Measurements from ENCODE around the gene SYPL1. TPM values are rescaled to one million over a fixed set of nuclear protein-coding genes. Genes with fewer than 3 reads are reported as not detected.

SYPL1 gene
- total RNA-seq, 6 donors from 2014 or later: 24.1 to 100.0 (median 71.7) TPM

- DNase-seq: no peak
- WGBS, 2 donors: 77 to 86% methylated on average over 5 of the region's 5 CpGs
- no peak overlapping the region for H3K27ac ChIP-seq
Observed at GRCh38 chr7:106100863-106101629, 11.1 kb downstream of the SYPL1 start.

DNA sequence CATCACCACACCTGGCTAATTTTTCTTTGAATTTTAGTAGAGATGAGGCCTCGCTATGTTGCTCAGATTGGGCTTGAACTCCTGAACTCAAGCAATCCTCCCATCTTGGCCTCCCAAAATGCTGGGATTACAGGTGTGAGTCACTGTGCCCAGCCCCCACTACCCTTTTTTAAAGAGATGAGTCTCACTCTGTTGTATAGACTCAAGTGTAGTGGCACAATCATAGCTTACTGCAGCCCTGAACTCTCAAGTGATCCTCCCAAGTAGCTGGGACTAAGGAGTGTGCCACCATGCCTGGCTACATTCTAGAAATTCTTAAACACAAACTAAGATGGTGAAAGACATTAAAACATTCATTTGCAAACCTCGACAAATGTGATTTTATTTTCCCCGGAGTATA lies 12.6 kb downstream of the SYPL1 start:
- Histone ChIP-seq H3K4me1 (peaks cover 4 to 17% (median 13%) of the 10 kb centered on the region in 4 donors), H3K4me3 (no peak overlapping the region), H3K27me3 (no peaks in the 10 kb centered on the region), H3K36me3 (peaks cover 3 to 35% (median 7%) of the 10 kb centered on the region in 4 donors), H3K9me3 (no peaks in the 10 kb centered on the region), H3K27ac (no peak overlapping the region)
- WGBS, 2 donors: 93 to 96% methylated on average over 3 of the region's 3 CpGs
- TF ChIP-seq EP300 (IDR thresholded peaks at IDR 0.05) (no peak), POLR2AphosphoS5 (IDR thresholded peaks at IDR 0.05) (no peak), POLR2A (IDR thresholded peaks at IDR 0.05) (no peak)
- TF ChIP-seq, protein P1, sequence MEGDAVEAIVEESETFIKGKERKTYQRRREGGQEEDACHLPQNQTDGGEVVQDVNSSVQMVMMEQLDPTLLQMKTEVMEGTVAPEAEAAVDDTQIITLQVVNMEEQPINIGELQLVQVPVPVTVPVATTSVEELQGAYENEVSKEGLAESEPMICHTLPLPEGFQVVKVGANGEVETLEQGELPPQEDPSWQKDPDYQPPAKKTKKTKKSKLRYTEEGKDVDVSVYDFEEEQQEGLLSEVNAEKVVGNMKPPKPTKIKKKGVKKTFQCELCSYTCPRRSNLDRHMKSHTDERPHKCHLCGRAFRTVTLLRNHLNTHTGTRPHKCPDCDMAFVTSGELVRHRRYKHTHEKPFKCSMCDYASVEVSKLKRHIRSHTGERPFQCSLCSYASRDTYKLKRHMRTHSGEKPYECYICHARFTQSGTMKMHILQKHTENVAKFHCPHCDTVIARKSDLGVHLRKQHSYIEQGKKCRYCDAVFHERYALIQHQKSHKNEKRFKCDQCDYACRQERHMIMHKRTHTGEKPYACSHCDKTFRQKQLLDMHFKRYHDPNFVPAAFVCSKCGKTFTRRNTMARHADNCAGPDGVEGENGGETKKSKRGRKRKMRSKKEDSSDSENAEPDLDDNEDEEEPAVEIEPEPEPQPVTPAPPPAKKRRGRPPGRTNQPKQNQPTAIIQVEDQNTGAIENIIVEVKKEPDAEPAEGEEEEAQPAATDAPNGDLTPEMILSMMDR (IDR thresholded peaks at IDR 0.05): no peak
- no peak for DNase-seq
- ATAC-seq (ENCODE audit: low FRiP score in 2 of 2): no peak

More at GRCh38 chr7:106100863-106101629, 11.1 kb downstream of the SYPL1 start:
- H3K27me3 ChIP-seq: no peaks in the 10 kb centered on the region
- H3K4me3 ChIP-seq: no peak overlapping the region
- H3K9me3 ChIP-seq: no peaks in the 10 kb centered on the region
- H3K4me1 ChIP-seq: peaks cover 4 to 29% (median 21%) of the 10 kb centered on the region in 4 donors
- no peak for ATAC-seq (ENCODE audit: low FRiP score in 2 of 2)
- TF ChIP-seq EP300 (IDR thresholded peaks at IDR 0.05) (no peak), POLR2AphosphoS5 (IDR thresholded peaks at IDR 0.05) (no peak), POLR2A (IDR thresholded peaks at IDR 0.05) (no peak)
- TF ChIP-seq, protein P1 (IDR thresholded peaks at IDR 0.05): no peak
- peaks cover 3 to 28% (median 6%) of the 10 kb centered on the region in 4 donors for H3K36me3 ChIP-seq

DNA sequence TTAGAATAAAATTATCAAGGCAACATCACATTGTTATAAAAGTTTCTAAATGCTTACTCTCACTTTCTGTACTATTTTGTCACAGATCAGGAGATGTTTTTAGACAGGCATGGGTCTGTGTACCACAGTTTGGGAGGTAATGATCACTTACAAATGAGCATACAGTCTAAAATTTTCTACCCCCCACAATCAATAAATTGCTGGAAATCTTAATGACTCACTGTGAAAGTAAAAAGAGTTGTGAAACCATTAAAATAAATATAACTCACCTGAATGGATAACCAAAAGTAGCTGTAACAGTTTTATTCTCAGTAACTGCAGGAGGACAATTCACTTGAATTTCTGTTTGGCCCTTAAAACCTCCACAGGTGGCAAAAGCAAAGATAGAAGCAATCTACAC lies 13.2 kb downstream of the SYPL1 start:
- no peaks in the 10 kb centered on the region for H3K27me3 ChIP-seq
- no peak for TF ChIP-seq EP300 (IDR thresholded peaks at IDR 0.05)
- TF ChIP-seq POLR2AphosphoS5 (IDR thresholded peaks at IDR 0.05): no peak
- TF ChIP-seq POLR2A (IDR thresholded peaks at IDR 0.05): no peak
- TF ChIP-seq, protein P1 (IDR thresholded peaks at IDR 0.05): no peak
- no peaks in the 10 kb centered on the region for H3K9me3 ChIP-seq
- H3K4me1 ChIP-seq: peaks cover 4 to 16% (median 13%) of the 10 kb centered on the region in 4 donors
- H3K4me3 ChIP-seq: no peak overlapping the region
- DNase-seq (no peak), ATAC-seq (ENCODE audit: low FRiP score in 2 of 2) (no peak)
- H3K27ac ChIP-seq: no peak overlapping the region
- H3K36me3 ChIP-seq: peaks cover 3 to 41% (median 8%) of the 10 kb centered on the region in 4 donors

DNA sequence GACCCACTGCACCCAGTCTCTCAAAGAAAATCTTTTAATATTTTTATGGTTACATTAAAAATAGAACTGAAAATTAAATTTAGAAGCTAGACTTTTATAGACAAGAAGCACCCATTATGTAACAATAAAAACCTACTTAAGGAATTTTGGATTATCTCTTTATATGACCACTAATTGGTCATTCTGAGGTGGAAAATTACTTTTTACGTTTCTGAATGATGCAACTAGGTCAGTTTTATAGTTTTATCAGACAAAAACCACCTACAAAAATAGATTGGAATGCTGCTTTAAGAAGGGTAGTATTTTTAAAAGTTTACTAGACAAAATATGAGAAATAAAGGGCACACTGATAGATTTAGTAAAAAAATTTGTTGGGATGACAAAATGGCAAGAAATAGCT lies 16.5 kb downstream of the SYPL1 start:
- H3K36me3 ChIP-seq: peaks cover 11 to 69% (median 20%) of the 10 kb centered on the region in 4 donors
- no peak overlapping the region for H3K4me3 ChIP-seq
- H3K27ac ChIP-seq: no peak overlapping the region
- TF ChIP-seq POLR2AphosphoS5 (IDR thresholded peaks at IDR 0.05) (no peak), EP300 (IDR thresholded peaks at IDR 0.05) (no peak), POLR2A (IDR thresholded peaks at IDR 0.05) (no peak)
- TF ChIP-seq, protein P1 (IDR thresholded peaks at IDR 0.05): no peak
- DNase-seq (no peak), ATAC-seq (ENCODE audit: low FRiP score in 2 of 2) (no peak)
- no peaks in the 10 kb centered on the region for H3K9me3 ChIP-seq
- 85 to 97% methylated on average over 1 of the region's 1 CpG for WGBS, 2 donors
- no peaks in the 10 kb centered on the region for H3K27me3 ChIP-seq
- peaks cover 3 to 6% (median 4%) of the 10 kb centered on the region in 4 donors for H3K4me1 ChIP-seq

Data from upper lobe of left lung (tissue), 6 donors.